Left renal cortex interstitium (tissue), 4 donors: ENCODE measurements around the gene CD46. TPM values are rescaled to one million over a fixed set of nuclear protein-coding genes. Genes with fewer than 3 reads are reported as not detected.

ENCODE experiments used
- DNase-seq, 4 donors: peaks; one replicate each; pipeline ENCODE4 v3.0.0-alpha.2; 2013; ENCODE audit warnings: low read depth in 4 of 4, low spot score in 2 of 4, missing footprints in 1 of 4
- polyA plus RNA-seq, 4 donors: library from polyadenylated mRNA; unstranded; fragments of 120-200 nt; gene quantifications; one replicate each; pipeline ENCODE4 v1.2.1, GENCODE V29; 2013; ENCODE audit not compliant: insufficient read length in 4 of 4

CD46 gene
- polyA plus RNA-seq, 4 donors = 285 to 383 (median 318) TPM

DNA sequence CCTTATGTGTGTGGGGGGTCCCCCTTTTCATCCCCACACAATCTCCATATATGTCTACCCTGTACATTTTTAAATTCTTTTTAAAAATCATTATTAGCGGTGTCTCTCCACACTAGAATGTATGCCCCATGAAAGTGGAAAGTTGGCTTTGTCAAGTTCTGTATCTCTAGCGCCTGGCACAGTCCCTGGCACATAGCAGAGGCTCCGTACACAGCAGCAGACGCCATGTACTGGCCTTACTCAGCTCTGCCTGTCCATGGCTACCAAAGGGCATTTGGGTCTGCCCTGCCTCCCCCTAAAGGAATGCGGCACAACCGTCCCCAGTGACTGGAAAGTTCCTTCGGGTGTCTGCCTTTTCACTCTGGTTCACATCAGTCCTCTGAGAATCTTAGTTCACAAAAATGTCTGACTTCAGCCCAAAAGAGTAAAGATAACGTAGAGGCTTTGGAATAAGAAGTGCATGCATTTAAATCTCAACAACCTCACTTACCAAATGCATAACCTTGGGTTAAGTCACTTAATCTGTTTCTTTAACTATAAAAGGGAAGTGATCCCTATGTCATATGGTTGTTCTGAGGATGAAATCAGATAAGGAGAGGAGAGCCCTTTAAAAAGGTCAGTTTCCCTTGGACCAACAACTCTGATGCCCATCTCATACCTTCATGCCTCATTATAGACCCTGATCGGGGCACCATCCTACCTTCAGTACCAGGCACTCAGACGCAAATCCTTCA lies 61.1 kb downstream of the CD46 start:
- no peak for DNase-seq

- no peak for DNase-seq
These were observed 61.6 kb downstream of the CD46 start for GRCh38 chr1:207813512-207813881.

DNA sequence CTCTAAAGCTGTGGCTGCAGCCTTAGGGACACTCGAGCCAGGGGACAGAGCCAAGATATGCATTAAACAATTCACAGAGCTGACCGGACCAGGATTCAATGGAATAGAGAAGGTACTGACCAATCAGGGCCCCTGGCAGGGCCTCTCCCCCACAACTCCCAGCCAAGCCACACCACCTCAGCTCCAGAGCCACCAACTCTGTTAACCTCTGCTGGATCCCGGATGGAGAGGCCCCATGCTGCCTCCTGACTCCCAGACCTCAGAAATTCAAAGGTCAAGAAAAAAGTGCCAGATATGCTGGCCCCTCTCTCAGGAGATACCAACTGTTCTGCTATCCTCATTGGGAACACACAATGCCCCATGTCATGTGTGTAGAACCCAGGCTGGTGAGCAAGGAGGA lies 62.1 kb downstream of the CD46 start:
- no peak for DNase-seq

DNA sequence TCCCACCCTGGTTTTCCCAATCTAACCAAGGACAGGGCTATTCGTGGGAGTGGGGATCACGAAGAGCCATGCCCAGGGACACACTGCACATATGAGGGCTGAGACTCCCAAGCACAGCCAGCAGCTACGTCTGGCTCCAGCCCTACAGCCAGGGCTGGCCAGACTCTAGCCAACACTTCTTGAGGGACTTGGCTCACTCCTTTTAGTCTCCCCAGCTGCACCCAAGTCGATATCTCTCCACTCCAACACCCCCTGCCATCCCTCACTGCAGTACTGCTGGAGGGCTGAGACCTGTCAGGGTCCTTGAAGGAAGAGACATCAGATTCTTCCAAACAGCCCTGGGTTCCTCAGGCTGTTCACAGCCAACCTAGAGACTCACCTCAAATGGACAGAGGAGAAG lies 62.6 kb downstream of the CD46 start:
- DNase-seq = no peak

DNA sequence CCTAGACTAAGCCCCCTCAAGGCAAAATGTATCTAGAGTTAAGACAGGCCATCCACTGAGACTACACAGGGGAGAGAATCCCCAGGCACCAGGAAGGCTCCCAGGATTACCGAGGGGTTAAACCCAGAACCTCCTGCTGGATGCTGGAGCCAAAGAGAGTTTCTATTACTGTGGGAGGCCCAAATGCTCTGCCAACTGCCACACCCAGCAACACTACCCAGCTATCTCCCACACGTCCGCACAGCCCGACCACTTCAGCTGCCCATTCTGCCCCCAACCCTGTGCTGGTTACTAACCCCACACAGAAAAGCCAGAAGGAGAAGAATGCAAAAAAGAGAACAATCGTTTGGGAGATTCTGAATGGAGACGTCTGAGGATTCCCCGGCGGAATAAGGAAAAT lies 63.6 kb downstream of the CD46 start:
- no peak for DNase-seq

GRCh38 chr1:207815913-207816291 lies 64.0 kb downstream of the CD46 start:
- DNase-seq = no peak

- DNase-seq = no peak
These were observed 65.3 kb downstream of the CD46 start for GRCh38 chr1:207817166-207817565.

GRCh38 chr1:207817778-207818751 lies 66.2 kb downstream of the CD46 start:
- no peak for DNase-seq

DNA sequence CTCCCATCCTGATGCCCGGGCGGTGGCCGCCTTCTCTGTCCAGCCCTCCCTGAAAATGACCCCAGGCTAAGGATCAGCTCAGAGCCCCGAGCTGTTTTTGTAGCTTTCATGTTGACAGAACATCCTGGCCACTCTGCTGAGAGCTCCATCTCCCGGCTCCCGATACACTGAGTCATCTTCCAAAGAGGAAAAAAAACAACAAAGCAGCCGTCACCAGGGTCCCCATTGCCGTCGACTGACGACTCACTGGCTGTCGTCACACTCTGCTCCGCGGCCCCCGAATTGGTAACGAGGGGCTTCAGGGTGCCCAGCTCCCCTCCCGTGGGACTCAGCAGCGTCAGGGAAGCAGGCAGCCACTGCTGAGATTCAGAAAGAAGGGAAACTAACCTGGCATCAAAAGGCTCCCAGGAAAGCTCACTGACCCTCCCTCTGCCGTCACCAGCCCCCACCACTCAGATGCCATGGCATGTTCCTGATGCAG lies 67.2 kb downstream of the CD46 start:
- DNase-seq = no peak

DNA sequence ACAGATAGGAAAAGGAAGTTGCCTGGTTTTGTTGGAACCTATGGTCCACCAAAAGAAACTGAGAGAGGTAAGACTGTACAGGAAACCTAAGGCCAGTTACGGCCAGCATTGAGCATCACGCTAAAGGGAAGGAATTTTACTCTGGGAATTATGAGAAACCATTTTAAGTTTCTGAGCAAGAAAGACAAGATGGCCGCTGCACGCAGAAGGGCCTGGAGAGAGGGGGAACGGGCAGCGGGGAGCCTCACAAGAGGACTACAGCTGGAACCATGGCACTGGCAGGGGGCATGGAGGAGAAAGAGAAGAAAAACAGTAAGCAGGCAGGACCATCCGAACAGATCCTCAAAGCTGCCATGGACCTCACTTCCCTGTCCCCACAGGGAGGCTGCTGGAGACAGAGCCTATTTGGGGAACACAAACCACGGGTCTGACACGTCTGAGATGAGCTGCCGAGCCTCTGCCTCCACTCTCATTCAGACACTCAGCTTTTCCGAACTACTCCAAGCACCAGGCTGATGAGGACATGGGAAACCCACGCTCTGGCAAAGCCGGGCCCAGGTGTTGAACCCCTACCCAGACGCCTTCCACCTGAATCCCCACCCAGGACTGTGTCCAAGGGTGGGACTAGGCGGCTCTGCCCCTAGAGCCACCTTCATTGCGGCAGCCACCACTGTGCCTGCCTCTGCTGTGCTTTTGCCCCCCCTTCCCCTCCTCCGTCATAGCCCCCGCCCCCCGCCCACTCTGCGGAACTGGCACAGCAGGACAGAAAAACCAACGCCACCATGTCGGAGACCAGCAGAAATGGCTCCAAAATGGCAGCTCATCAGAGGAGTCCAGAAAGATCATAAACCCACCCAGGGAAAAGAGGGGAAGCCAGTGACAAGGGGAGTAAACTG lies 69.0 kb downstream of the CD46 start:
- no peak for DNase-seq

DNA sequence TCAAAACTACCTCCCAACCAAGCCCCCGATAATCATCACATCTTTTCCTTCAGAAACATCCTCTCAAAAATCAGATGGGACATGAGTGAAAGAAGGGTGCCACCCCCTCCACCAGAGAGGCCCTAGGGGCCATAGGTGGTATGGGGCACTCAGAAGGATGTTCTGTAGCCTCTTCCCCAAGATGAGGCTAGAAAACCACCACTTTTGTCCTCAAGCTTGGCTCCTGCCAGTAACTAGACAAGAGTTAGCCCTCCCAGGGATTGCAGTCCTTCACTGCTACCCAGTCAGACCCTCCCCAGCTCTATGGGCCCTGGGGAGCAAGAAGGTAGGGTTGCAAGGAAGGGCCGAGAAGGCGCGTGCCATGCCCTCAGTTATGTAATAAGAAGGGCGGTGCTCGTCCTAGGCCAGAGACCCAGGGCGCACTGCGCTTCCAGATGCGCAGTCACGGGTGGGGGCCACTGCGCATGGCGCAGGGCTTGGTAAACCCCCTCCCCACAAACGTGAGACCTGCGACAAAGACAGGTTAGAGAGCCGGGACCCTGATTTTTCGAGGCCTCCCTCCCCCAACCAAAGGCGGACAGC lies 69.7 kb downstream of the CD46 start:
- DNase-seq = no peak

DNA sequence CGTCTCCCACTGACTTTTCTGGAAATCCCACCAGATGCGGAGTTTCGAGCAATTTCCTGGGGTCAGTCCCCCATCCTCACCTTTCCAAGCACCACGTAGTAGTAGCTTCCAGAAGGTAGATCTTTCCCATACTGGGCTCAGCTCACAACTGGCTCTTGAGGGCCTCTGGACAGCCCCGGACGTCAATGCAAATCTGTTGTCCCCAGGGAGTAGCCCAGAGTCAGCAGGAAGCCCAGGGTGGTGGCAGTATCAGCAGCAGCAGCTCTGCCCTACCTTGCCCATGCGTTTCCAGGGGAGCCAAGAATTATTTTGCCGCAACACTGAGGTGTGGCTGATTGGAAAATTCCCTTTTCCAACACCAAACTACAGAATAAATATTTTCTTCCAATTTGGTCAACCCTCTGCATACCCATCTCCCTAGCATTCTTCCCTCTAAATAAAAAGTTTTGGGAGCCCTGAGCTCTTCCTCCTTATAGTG lies 70.3 kb downstream of the CD46 start:
- no peak for DNase-seq

DNA sequence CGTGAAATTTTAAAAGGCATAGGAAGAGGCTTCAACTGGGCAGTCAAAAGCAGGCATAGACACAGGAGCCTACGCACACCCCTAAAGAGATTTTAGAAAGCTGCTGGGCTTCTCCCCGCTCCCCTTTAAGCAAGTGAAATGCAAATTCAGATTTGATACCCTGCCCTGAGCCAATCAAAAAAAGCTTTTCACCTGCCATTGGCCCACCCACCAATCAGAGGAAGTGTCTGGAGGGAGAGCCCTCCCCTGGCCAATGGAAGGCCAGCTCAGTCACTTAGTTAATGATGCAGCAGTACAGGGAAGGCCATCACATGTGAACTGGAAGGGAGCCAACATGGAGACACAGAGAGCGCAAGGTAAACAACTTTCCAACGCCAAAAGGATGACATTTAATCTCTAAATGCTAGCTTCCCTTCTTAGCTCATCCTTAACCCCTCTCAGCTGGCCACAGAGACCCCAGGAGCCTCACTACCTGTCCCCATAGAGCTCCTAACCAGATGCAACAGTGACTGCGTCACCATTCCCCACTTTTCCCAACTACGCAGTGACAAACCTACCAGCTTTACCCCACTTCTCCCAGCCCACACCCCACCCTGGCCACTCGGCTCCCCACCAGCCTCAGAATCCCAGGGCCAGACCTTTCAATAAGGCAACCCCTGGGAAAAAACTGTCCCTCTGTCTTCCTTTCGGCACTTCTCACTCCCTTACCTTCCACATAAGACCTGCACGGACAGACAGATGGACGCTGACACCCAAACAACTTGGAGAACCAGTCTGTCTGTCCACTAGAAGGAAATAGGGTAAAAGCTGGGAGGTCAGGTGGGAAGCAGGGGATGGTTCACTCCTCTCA lies 71.0 kb downstream of the CD46 start:
- peak in 1 of 4 donors; percentile 37 for DNase-seq

DNA sequence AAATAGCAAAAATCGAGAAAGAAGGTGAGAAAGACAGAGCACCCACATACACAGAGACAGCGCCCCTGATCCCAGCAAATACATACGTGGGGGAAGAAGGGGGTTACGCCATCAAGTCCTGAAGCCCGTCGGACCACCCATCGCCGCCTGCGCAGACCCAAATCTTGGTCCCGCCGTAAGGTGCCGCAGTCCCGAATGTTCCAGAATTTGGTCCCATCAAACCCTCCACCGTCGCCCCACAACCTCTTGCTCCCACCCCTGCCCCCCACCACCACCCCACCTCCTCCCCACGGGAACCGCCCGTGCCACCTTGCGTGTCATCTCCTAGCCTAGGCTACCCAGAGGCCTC lies 71.7 kb downstream of the CD46 start:
- no peak for DNase-seq

- peak; percentile 59 to 84 (median 69) for DNase-seq
These were observed 72.2 kb downstream of the CD46 start for GRCh38 chr1:207823880-207824566.

GRCh38 chr1:207824691-207825408 lies 73.0 kb downstream of the CD46 start:
- no peak for DNase-seq

DNA sequence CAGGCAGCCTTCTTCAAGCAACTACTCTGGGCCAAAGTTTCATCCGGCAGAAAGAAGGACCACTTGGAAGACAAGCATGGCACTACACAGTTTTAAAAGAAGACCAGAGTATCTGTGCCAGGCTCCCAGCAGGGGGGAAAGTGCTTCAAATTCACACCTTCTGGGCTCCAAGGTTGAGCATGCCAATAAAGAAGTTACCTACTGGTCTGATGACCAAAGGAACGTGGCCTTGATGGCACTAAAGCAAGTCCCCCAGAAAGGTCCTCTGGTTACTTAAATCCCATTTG lies 73.5 kb downstream of the CD46 start:
- no peak for DNase-seq
